K562 (cell line): Measurements from ENCODE around the gene MGAT1. TPM values are rescaled to one million over a fixed set of nuclear protein-coding genes. Genes with fewer than 3 reads are reported as not detected.
A peak's percentile ranks its signal among the peaks of the same experiment; 100 is the strongest.

Experiments used
- BHLHE40 ChIP-seq: IDR thresholded peaks from 2 replicates; pipeline ENCODE4 v1.6.1; 2011; ENCODE audit warnings: low read length, improper control_type of control experiment
- CREB3 ChIP-seq: fragments of 450-650 bp; conservative IDR thresholded peaks from 2 replicates; pipeline ENCODE4 v1.6.1; 2016; ENCODE audit warnings: missing genetic modification characterization, low read depth, mild to moderate bottlenecking, missing compliant biosample characterization, moderate library complexity
- CREM ChIP-seq: IDR thresholded peaks from 2 replicates; pipeline ENCODE4 v1.6.1; 2014; ENCODE audit warnings: antibody characterized with exemption, low read depth
- CXXC5 ChIP-seq: fragments of 250-450 bp; sonication (Bioruptor Pico); IDR thresholded peaks from 2 replicates; pipeline ENCODE4 v1.8.0; 2022; ENCODE audit warnings: inconsistent platforms, mild to moderate bottlenecking, moderate library complexity
- EP400 ChIP-seq: fragments of 450-650 bp; IDR thresholded peaks from 2 replicates; pipeline ENCODE4 v1.6.1; 2017; ENCODE audit warnings: antibody characterized with exemption, mild to moderate bottlenecking, moderate library complexity
- ETV1 ChIP-seq: fragments of 450-650 bp; conservative IDR thresholded peaks from 2 replicates; pipeline ENCODE4 v1.6.1; 2016; ENCODE audit warnings: missing genetic modification characterization, control low read depth, low read depth, missing compliant biosample characterization
- FOXA3 ChIP-seq, 2 experiments: fragments of 450-650 bp in 1 of 2; sonication (generic) in 1 of 2; formaldehyde crosslinking; IDR thresholded peaks in 1 of 2; conservative IDR thresholded peaks in 1 of 2; 2 replicates each; pipeline versions ENCODE4 v1.4.0 to v1.8.0; 2020 to 2022; ENCODE audit warnings: mild to moderate bottlenecking in 2 of 2, missing genetic modification reagents in 1 of 2
- KLF1 ChIP-seq: fragments of 450-650 bp; IDR thresholded peaks from 2 replicates; pipeline ENCODE4 v1.6.1; 2016; ENCODE audit warnings: missing genetic modification characterization, missing compliant biosample characterization
- L3MBTL2 ChIP-seq: fragments of 450-650 bp; IDR thresholded peaks from 2 replicates; pipeline ENCODE4 v1.6.1; 2016; ENCODE audit warnings: mild to moderate bottlenecking, moderate library complexity
- MAX ChIP-seq: sonication (generic); formaldehyde crosslinking; IDR thresholded peaks from 2 replicates; pipeline ENCODE4 v1.9.0; 2022; ENCODE audit warnings: mild to moderate bottlenecking, missing genetic modification reagents
- NFIC ChIP-seq: fragments of 450-650 bp; IDR thresholded peaks from 2 replicates; pipeline ENCODE4 v1.6.1; 2017; ENCODE audit warnings: mild to moderate bottlenecking, inconsistent platforms
- POLR2G ChIP-seq: fragments of 200-400 bp; formaldehyde crosslinking; IDR thresholded peaks from 2 replicates; pipeline ENCODE4 v1.6.1; 2017; ENCODE audit warnings: low read depth, mild to moderate bottlenecking, antibody characterized with exemption, low read length, moderate library complexity
- RAD51 ChIP-seq: fragments of 450-650 bp; IDR thresholded peaks from 2 replicates; pipeline ENCODE4 v1.7.1; 2016; ENCODE audit warnings: low read depth, mild to moderate bottlenecking, borderline replicate concordance
- RBFOX2 ChIP-seq: fragments of 200-400 bp; formaldehyde crosslinking; IDR thresholded peaks from 2 replicates; pipeline ENCODE4 v1.6.1; 2017; ENCODE audit warnings: low read depth, mild to moderate bottlenecking, low read length, moderate library complexity
- SAFB2 ChIP-seq: fragments of 200-400 bp; formaldehyde crosslinking; IDR thresholded peaks from 2 replicates; pipeline ENCODE4 v1.6.1; 2018; ENCODE audit warnings: borderline replicate concordance, low read length, low read depth, moderate library complexity; ENCODE audit not compliant: severe bottlenecking
- SOX6 ChIP-seq: fragments of 450-650 bp; IDR thresholded peaks from 2 replicates; pipeline ENCODE4 v1.6.1; 2014; ENCODE audit warnings: mild to moderate bottlenecking
- SP1 ChIP-seq: sonication (generic); formaldehyde crosslinking; IDR thresholded peaks from 2 replicates; pipeline ENCODE4 v1.8.1; 2022; ENCODE audit warnings: mild to moderate bottlenecking, missing genetic modification reagents
- TBP ChIP-seq: optimal IDR thresholded peaks from 2 replicates; pipeline ENCODE3; 2011; ENCODE audit warnings: low read depth, low read length, improper control_type of control experiment
- XRCC4 ChIP-seq: IDR thresholded peaks from one replicate; pipeline ENCODE4 v1.6.1; 2011; ENCODE audit not compliant: insufficient read depth, insufficient read length; ENCODE audit errors: extremely low read depth
- ZBTB7A ChIP-seq: IDR thresholded peaks from 2 replicates; pipeline ENCODE4 v1.6.1; 2011; ENCODE audit warnings: low read depth, mild to moderate bottlenecking, low read length, moderate library complexity, borderline replicate concordance; ENCODE audit not compliant: control insufficient read depth
- ZNF143 ChIP-seq: sonication (generic); formaldehyde crosslinking; IDR thresholded peaks from 2 replicates; pipeline ENCODE4 v1.9.0; 2022; ENCODE audit warnings: mild to moderate bottlenecking, missing genetic modification reagents
- ZNF184 ChIP-seq: sonication (generic); formaldehyde crosslinking; IDR thresholded peaks from 2 replicates; pipeline ENCODE4 v1.5.0; 2020; ENCODE audit warnings: missing genetic modification reagents
- ZNF24 ChIP-seq: fragments of 450-650 bp; IDR thresholded peaks from 2 replicates; pipeline ENCODE4 v1.6.1; 2016
- ZNF699 ChIP-seq: fragments of 250-450 bp; sonication (Bioruptor Pico); IDR thresholded peaks from 2 replicates; pipeline ENCODE4 v1.8.0; 2021; ENCODE audit warnings: mild to moderate bottlenecking, moderate library complexity; ENCODE audit not compliant: insufficient replicate concordance
- polyA plus RNA-seq, 8 experiments: library from polyadenylated mRNA; depleted of rRNA in 4 of 8; stranded (reverse) in 5 of 8; unstranded in 3 of 8; fragments of >200 nt; fragmentation: Nextera tagmentation in 2 of 8; fragmentation: Illumina TruSeq in 1 of 8; extraction: Ambion mirVana in 2 of 8; extraction: Trizol in 1 of 8; gene quantifications; 2 replicates each; pipeline versions ENCODE4 v1.2.1 to v1.2.3, GENCODE V29; 2011 to 2014; ENCODE audit warnings: inconsistent platforms in 1 of 8, missing spikeins in 1 of 8
- total RNA-seq, 7 experiments: library from RNA; depleted of rRNA in 6 of 7; stranded (reverse); fragments of >200 nt in 6 of 7; fragmentation: Illumina TruSeq in 2 of 7; extraction: Trizol in 2 of 7; gene quantifications; 2 replicates each; pipeline versions ENCODE4 v1.2.1 to v1.2.3, GENCODE V29; 2011 to 2021; ENCODE audit warnings: low replicate concordance in 1 of 7
- TF ChIP-seq, protein P1 (sequence below): sonication (generic); formaldehyde crosslinking; IDR thresholded peaks from 2 replicates; pipeline ENCODE4 v1.8.0; 2022; ENCODE audit warnings: mild to moderate bottlenecking, missing genetic modification reagents
- TF ChIP-seq, protein P2 (sequence below): sonication (generic); formaldehyde crosslinking; IDR thresholded peaks from 2 replicates; pipeline ENCODE4 v1.9.0; 2022; ENCODE audit warnings: mild to moderate bottlenecking, missing genetic modification reagents

The MGAT1 gene
- total and polyA plus RNA-seq, 9 of the 15 experiments (the other 6 are each of a cell fraction or from before 2014, with no cell fraction given): 3.9 to 82.7 (median 44.5) TPM

DNA sequence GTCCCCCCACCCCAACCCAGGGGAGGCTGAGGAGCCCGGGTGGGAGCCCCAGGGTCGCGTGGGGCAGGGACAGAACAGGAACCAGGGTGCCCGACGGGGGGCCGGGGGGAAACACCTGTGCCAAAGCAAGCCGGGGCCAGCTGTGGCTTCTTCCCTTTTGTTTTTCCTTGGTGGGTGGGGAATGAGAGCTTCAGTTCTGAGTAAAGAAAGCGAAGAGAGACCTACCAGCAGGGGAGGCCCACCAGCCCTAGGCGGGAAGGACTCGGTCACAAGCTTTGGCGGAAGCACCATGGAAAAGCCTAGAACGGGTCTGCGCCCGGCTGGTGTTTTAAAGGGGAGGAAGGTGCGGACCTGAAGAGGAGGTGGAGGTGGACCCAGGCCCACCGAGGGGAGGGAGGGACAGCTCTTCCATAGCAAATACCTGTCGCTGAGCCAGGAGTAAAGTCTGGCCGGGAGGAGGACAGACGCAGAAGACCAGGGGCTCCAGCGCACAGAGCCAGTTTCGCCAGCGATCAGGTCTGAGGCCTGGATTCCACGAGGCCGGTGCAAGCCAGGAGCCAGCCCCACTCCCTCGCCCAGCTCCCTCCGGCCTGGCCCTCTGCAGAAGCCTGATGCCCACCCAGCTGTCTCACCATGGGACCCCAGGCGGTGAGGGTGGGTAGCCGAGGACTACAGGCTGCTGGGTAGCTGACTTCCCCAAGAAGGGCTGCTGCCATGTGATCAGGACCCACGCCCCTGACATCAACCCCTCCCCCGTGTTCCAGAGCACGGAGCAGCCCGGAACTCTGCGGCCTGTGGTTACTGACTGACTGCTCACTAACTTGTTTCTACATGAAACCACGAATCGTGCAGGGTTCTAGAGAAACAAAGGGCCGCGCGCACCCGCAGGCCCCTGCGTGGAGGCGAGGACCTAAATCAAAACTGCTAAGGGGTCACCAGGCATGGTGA is 849 bp upstream of the MGAT1 start (continued):
- TF ChIP-seq, protein P1, sequence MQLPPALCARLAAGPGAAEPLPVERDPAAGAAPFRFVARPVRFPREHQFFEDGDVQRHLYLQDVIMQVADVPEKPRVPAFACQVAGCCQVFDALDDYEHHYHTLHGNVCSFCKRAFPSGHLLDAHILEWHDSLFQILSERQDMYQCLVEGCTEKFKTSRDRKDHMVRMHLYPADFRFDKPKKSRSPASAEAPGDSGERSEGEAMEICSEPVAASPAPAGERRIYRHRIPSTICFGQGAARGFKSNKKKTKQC (CRISPR knock-in tag): peak; percentile 62; the same call in 1 of the 2 replicates
- TF ChIP-seq SOX6: peak; percentile 16; the same call in 1 of the 2 replicates
- TF ChIP-seq, protein P2, sequence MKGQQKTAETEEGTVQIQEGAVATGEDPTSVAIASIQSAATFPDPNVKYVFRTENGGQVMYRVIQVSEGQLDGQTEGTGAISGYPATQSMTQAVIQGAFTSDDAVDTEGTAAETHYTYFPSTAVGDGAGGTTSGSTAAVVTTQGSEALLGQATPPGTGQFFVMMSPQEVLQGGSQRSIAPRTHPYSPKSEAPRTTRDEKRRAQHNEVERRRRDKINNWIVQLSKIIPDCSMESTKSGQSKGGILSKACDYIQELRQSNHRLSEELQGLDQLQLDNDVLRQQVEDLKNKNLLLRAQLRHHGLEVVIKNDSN (CRISPR knock-in tag): peak; percentile 87
- TF ChIP-seq ZNF143: 0 out of 2 replicates have a peak, but pooled peaks have one; percentile 61
- TF ChIP-seq KLF1: peak; percentile 81
- TF ChIP-seq NFIC: no peak
- peak; percentile 43; the same call in 1 of the 2 replicates for TF ChIP-seq CXXC5 (CRISPR knock-in tag)
- TF ChIP-seq BHLHE40: peak; percentile 45; the same call in 1 of the 2 replicates
- peak; percentile 84 for TF ChIP-seq ETV1 (tag)
- TF ChIP-seq RAD51: peak; percentile 58
- peak; percentile 22 for TF ChIP-seq TBP
- no peak for TF ChIP-seq ZNF699
- peak; percentile 88 for TF ChIP-seq L3MBTL2
- TF ChIP-seq EP400: peak; percentile 56
- TF ChIP-seq POLR2G: peak; percentile 49; the same call in 1 of the 2 replicates
- TF ChIP-seq CREB3 (tag): 0 out of 2 replicates have a peak, but pooled peaks have one; percentile 17
- peak; percentile 90 for TF ChIP-seq MAX (CRISPR knock-in tag)
- TF ChIP-seq ZBTB7A: peak; percentile 38
- no peak for TF ChIP-seq SAFB2
- TF ChIP-seq XRCC4: no peak
- TF ChIP-seq SP1 (CRISPR knock-in tag): peak; percentile 67
- peak; percentile 60 for TF ChIP-seq RBFOX2
- TF ChIP-seq FOXA3 (CRISPR knock-in tag; conservative IDR thresholded peaks at IDR 0.05 in 1 of 2, IDR thresholded peaks at IDR 0.05 in 1 of 2): peak in 1 of 2 experiments; percentile 73; a peak in 1 of 4 replicates
- TF ChIP-seq ZNF24: no peak
- TF ChIP-seq ZNF184: no peak
- 0 out of 2 replicates have a peak, but pooled peaks have one; percentile 20 for TF ChIP-seq CREM
